Adrenal gland (tissue), 5 donors: ENCODE measurements around the gene UTP15.
A peak's percentile ranks its signal among the peaks of the same experiment; 100 is the strongest.

Experiments used
- POLR2A ChIP-seq, 2 donors: fragments of 450-650 bp; IDR thresholded peaks; one replicate each; pipeline ENCODE4 v1.6.1; 2017; ENCODE audit warnings: antibody characterized with exemption in 2 of 2, mild to moderate bottlenecking in 2 of 2, moderate library complexity in 1 of 2
- TF ChIP-seq, protein P1 (sequence below), 6 experiments: fragments of 450-650 bp in 4 of 6; fragments of 200-600 bp in 2 of 6; sonication (generic) in 1 of 6; IDR thresholded peaks; 1 replicate in 5 of 6; 2 replicates in 1 of 6; pipeline versions ENCODE4 v1.5.1 to v1.8.0; 2016 to 2021; ENCODE audit warnings: antibody characterized with exemption in 6 of 6, mild to moderate bottlenecking in 2 of 6, moderate library complexity in 1 of 6
- donor health status: DM: no; HTN: no; CAD: no.

DNA sequence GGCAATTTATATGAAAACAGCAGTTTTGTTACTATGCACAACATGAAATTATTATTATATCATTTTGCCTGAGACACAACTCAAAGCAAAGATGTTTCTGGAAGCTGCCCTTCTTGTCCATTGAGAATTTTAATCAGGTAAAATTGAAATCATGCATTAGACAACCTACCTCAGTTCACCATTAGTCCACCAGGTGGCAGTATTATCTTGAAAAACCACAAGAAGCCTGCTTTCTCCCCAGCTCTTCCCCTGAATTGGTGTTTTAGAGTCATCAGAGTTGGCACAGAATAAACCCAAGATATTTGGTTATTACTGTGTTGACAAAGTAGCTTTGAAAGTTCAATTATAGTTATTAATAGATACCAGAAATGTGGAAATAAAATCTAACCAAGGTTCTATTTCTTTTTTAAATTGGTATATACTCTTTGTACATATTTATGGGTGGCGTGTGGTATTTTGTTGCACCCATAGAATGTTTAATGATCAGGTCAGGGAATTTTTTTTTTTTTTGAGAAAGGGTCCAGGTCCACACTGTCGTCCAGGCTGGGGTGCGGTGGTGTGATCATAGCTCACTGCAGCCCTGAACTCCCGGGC is 25.7 kb downstream of the UTP15 start:
- no peak for TF ChIP-seq POLR2A (IDR thresholded peaks at IDR 0.05)
- TF ChIP-seq, protein P1, sequence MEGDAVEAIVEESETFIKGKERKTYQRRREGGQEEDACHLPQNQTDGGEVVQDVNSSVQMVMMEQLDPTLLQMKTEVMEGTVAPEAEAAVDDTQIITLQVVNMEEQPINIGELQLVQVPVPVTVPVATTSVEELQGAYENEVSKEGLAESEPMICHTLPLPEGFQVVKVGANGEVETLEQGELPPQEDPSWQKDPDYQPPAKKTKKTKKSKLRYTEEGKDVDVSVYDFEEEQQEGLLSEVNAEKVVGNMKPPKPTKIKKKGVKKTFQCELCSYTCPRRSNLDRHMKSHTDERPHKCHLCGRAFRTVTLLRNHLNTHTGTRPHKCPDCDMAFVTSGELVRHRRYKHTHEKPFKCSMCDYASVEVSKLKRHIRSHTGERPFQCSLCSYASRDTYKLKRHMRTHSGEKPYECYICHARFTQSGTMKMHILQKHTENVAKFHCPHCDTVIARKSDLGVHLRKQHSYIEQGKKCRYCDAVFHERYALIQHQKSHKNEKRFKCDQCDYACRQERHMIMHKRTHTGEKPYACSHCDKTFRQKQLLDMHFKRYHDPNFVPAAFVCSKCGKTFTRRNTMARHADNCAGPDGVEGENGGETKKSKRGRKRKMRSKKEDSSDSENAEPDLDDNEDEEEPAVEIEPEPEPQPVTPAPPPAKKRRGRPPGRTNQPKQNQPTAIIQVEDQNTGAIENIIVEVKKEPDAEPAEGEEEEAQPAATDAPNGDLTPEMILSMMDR (IDR thresholded peaks at IDR 0.05), result peak; percentile 91 to 95 (median 93)
